Astrocyte (in vitro differentiated cells and primary cell): Measurements from ENCODE around the gene KCNC4. TPM values are rescaled to one million over a fixed set of nuclear protein-coding genes. Genes with fewer than 3 reads are reported as not detected.

Experiments used
- DNase-seq: peaks from one replicate; pipeline ENCODE4 v3.0.0-alpha.2; 2010; ENCODE audit warnings: low read depth
- FAIRE-seq: peaks from 2 replicates; lab custom pipeline; 2011; peaks lifted over from hg19 to GRCh38; lab: Jason Lieb, UNC
- H2AFZ ChIP-seq: 2 replicates; pipeline ENCODE4 v1.6.0; 2012; ENCODE audit warnings: low read depth, low read length, inconsistent platforms
- H3K27ac ChIP-seq: 2 replicates; pipeline ENCODE4 v1.5.1; 2011; ENCODE audit warnings: low read depth, low read length, inconsistent platforms
- H3K27me3 ChIP-seq: 2 replicates; pipeline ENCODE4 v1.6.0; 2011; ENCODE audit warnings: low read length, inconsistent platforms; ENCODE audit not compliant: insufficient read depth
- H3K36me3 ChIP-seq: 2 replicates; pipeline ENCODE4 v1.5.1; 2011; ENCODE audit warnings: low read length, inconsistent platforms; ENCODE audit not compliant: insufficient read depth
- H3K4me1 ChIP-seq: 2 replicates; pipeline ENCODE4 v1.5.1; 2011; ENCODE audit warnings: low read length, inconsistent platforms; ENCODE audit not compliant: insufficient read depth
- H3K4me2 ChIP-seq: 2 replicates; pipeline ENCODE4 v1.6.0; 2012; ENCODE audit warnings: low read length, inconsistent platforms
- H3K4me3 ChIP-seq: 2 replicates; pipeline ENCODE4 v1.5.1; 2011; ENCODE audit warnings: low read depth, mild to moderate bottlenecking, low read length, inconsistent platforms; ENCODE audit not compliant: insufficient read depth
- H3K79me2 ChIP-seq: 2 replicates; pipeline ENCODE4 v1.6.0; 2012; ENCODE audit warnings: mild to moderate bottlenecking, low read length, inconsistent platforms; ENCODE audit not compliant: insufficient read depth
- H3K9ac ChIP-seq: 2 replicates; pipeline ENCODE4 v1.6.0; 2012; ENCODE audit warnings: mild to moderate bottlenecking, low read length, inconsistent platforms
- H3K9me3 ChIP-seq: 2 replicates; pipeline ENCODE4 v1.5.1; 2012; ENCODE audit warnings: low read depth, mild to moderate bottlenecking, low read length, inconsistent platforms; ENCODE audit not compliant: insufficient read depth
- H4K20me1 ChIP-seq: 2 replicates; pipeline ENCODE4 v1.6.0; 2012; ENCODE audit warnings: low read length, inconsistent platforms; ENCODE audit not compliant: insufficient read depth
- H3K27ac Mint-ChIP-seq: one replicate; pipeline ENCODE4 v1.8.0; 2021; ENCODE audit warnings: mild to moderate bottlenecking, mixed read lengths; ENCODE audit not compliant: unreplicated experiment
- H3K27me3 Mint-ChIP-seq: one replicate; pipeline ENCODE4 v1.8.0; 2021; ENCODE audit warnings: low read depth, mixed read lengths; ENCODE audit not compliant: unreplicated experiment
- H3K36me3 Mint-ChIP-seq: one replicate; pipeline ENCODE4 v1.8.0; 2021; ENCODE audit warnings: low read depth, mixed read lengths; ENCODE audit not compliant: unreplicated experiment
- H3K4me1 Mint-ChIP-seq: one replicate; pipeline ENCODE4 v1.8.0; 2021; ENCODE audit warnings: low read depth, mixed read lengths; ENCODE audit not compliant: unreplicated experiment
- H3K4me3 Mint-ChIP-seq: one replicate; pipeline ENCODE4 v1.8.0; 2021; ENCODE audit warnings: mild to moderate bottlenecking, moderate library complexity, mixed read lengths; ENCODE audit not compliant: unreplicated experiment
- H3K9me3 Mint-ChIP-seq: one replicate; pipeline ENCODE4 v1.8.0; 2021; ENCODE audit warnings: mild to moderate bottlenecking, mixed read lengths; ENCODE audit not compliant: unreplicated experiment
- CTCF ChIP-seq: IDR thresholded peaks from 2 replicates; pipeline ENCODE4 v1.5.1; 2011; ENCODE audit warnings: low read depth, mild to moderate bottlenecking, inconsistent platforms, low read length, moderate library complexity; ENCODE audit not compliant: insufficient read depth
- EZH2 ChIP-seq: IDR thresholded peaks from 2 replicates; pipeline ENCODE4 v1.6.1; 2012; ENCODE audit warnings: mild to moderate bottlenecking, low read length, inconsistent platforms; ENCODE audit not compliant: insufficient read depth
- total RNA-seq: library from RNA; stranded (reverse); gene quantifications from 2 replicates; pipeline ENCODE4 v1.2.1, GENCODE V29; 2021

The KCNC4 gene
- total RNA-seq, 1 donor from 2014 or later: 2.6 TPM

- H3K27me3 Mint-ChIP-seq: peaks cover 73% of the 10 kb centered on the region
- DNase-seq: no peak
- TF ChIP-seq EZH2 (no peak), CTCF (no peak)
- no peaks in the 10 kb centered on the region for H3K9me3 ChIP-seq
- no peaks in the 10 kb centered on the region for H3K4me1 ChIP-seq
- no peaks in the 10 kb centered on the region for H3K36me3 ChIP-seq
- H3K9ac ChIP-seq: no peak overlapping the region
- H3K27me3 ChIP-seq: peaks cover 33% of the 10 kb centered on the region
- no peak for FAIRE-seq
- no peak overlapping the region for H3K4me2 ChIP-seq
- H3K27ac Mint-ChIP-seq: no peak overlapping the region
- peaks cover 13% of the 10 kb centered on the region for H4K20me1 ChIP-seq
- no peaks in the 10 kb centered on the region for H3K79me2 ChIP-seq
- H3K4me3 ChIP-seq: no peak overlapping the region
- no peak overlapping the region for H3K4me3 Mint-ChIP-seq
- H3K4me1 Mint-ChIP-seq: peaks cover 2% of the 10 kb centered on the region
- peaks cover 1% of the 10 kb centered on the region for H3K36me3 Mint-ChIP-seq
- no peak overlapping the region for H2AFZ ChIP-seq
- peaks cover 5% of the 10 kb centered on the region for H3K9me3 Mint-ChIP-seq
- no peak overlapping the region for H3K27ac ChIP-seq
Measured at GRCh38 chr1:110216844-110217444, 6.8 kb downstream of the KCNC4 start.

DNA sequence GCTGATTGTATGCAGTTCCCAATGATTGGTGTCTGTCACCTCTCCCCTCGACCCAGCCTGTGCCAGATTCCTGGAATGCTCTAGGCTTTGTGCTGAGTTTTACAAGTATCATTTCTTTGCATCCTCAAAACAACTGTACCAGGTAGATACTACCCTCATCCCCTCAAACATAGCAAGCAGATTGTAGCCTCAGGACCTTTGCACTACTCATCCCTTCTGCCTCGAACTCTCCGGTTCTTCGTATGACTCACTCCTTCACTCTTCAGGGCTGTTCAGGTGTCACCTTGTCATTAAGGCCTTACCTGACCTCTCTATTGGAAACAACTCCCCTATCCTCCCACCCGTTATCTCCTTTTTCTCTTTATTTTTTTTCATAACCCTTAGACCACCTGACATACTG lies 8.0 kb downstream of the KCNC4 start:
- no peaks in the 10 kb centered on the region for H3K9me3 ChIP-seq
- H3K79me2 ChIP-seq: no peaks in the 10 kb centered on the region
- FAIRE-seq (no peak), DNase-seq (no peak)
- peaks cover 2% of the 10 kb centered on the region for H3K4me1 Mint-ChIP-seq
- H3K27ac Mint-ChIP-seq: no peak overlapping the region
- H3K4me1 ChIP-seq: no peaks in the 10 kb centered on the region
- H3K36me3 Mint-ChIP-seq: peaks cover 5% of the 10 kb centered on the region
- H3K36me3 ChIP-seq: no peaks in the 10 kb centered on the region
- no peak overlapping the region for H2AFZ ChIP-seq
- H3K4me2 ChIP-seq: no peak overlapping the region
- peaks cover 21% of the 10 kb centered on the region for H3K27me3 ChIP-seq
- H3K27me3 Mint-ChIP-seq: peaks cover 71% of the 10 kb centered on the region
- no peak overlapping the region for H3K9ac ChIP-seq
- no peak overlapping the region for H3K4me3 ChIP-seq
- peaks cover 4% of the 10 kb centered on the region for H4K20me1 ChIP-seq
- H3K9me3 Mint-ChIP-seq: peaks cover 5% of the 10 kb centered on the region
- no peak for TF ChIP-seq CTCF
- no peak for TF ChIP-seq EZH2
- H3K27ac ChIP-seq: no peak overlapping the region
- no peak overlapping the region for H3K4me3 Mint-ChIP-seq

- Histone ChIP-seq H3K27ac (no peak overlapping the region), H3K4me3 (no peak overlapping the region), H3K9ac (no peak overlapping the region), H2AFZ (no peak overlapping the region), H3K27me3 (peaks cover 16% of the 10 kb centered on the region), H4K20me1 (peaks cover 4% of the 10 kb centered on the region), H3K9me3 (no peaks in the 10 kb centered on the region), H3K4me2 (no peak overlapping the region), H3K79me2 (no peaks in the 10 kb centered on the region), H3K36me3 (no peaks in the 10 kb centered on the region), H3K4me1 (no peaks in the 10 kb centered on the region)
- H3K27me3 Mint-ChIP-seq: peaks cover 67% of the 10 kb centered on the region
- FAIRE-seq (no peak), DNase-seq (no peak)
- TF ChIP-seq EZH2: no peak
- H3K27ac Mint-ChIP-seq: no peak overlapping the region
- H3K4me1 Mint-ChIP-seq: peaks cover 2% of the 10 kb centered on the region
- no peak overlapping the region for H3K4me3 Mint-ChIP-seq
- peaks cover 5% of the 10 kb centered on the region for H3K36me3 Mint-ChIP-seq
- peaks cover 3% of the 10 kb centered on the region for H3K9me3 Mint-ChIP-seq
Measured at GRCh38 chr1:110218739-110219138, 8.6 kb downstream of the KCNC4 start.
